ENCODE data around the gene AP3S2.
"Not testable (repeated sequence)": the region's sequence is repeated elsewhere in the genome, so short reads cannot be mapped to it uniquely, and the experiment has no call there.

The AP3S2 gene

DNA sequence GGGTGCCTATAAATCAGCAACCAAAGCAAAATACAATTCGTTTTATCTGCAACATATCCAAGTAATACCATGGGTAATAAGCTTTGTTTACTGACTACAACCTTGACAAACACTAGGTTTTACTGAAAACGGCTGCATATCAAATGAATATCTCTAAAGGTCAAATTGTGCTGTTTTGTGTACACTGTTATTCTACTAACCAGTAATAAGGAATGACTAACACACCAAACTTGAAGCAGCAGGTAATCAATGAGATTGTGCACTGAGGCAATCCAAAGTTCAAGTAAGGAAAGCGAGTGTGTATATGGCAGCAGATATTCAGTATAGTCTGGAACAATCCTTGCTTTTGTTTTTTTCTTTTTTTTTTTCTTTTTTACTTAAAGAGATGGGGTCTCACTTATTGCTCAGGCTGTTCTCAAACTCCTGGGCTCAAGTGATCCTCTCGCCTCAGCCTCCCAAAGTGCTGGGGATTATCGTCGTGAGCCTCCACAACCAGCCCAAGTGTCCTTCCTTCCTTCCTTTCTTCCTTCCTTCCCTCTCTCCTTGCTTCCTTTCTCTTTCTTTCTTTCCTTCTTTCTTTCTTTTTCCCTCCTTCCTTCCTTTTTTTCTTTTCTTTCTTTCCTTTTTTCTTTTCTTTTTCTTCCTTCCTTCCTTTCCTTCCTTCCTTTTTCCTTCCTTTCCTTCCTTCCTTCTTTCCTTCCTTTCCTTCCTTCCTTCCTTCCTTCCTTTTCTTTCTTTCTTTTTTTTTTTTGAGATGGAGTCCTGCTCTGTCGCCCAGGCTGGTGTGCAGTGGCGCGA lies 34.9 kb downstream of the AP3S2 start:
- in situ Hi-C loops (cut with MboI; ENCODE audit: low pct_unique_long_range_greater_than_20kb, low sequenced_read_pairs, unreplicated experiment) = no loop called here
- DNase-seq (ENCODE audit: low spot score) = no peak
- TF ChIP-seq CTCF (IDR thresholded peaks at IDR 0.05; ENCODE audit: extremely low read depth, insufficient read depth, missing control alignments) = no peak

- no peak for DNase-seq (ENCODE audit: low spot score)
- no peak for TF ChIP-seq CTCF (IDR thresholded peaks at IDR 0.05; ENCODE audit: extremely low read depth, insufficient read depth, missing control alignments)
- in situ Hi-C loops (cut with MboI; ENCODE audit: low pct_unique_long_range_greater_than_20kb, low sequenced_read_pairs, unreplicated experiment) = no loop called here
Observed at GRCh38 chr15:89857673-89858072, 36.1 kb downstream of the AP3S2 start.

DNA sequence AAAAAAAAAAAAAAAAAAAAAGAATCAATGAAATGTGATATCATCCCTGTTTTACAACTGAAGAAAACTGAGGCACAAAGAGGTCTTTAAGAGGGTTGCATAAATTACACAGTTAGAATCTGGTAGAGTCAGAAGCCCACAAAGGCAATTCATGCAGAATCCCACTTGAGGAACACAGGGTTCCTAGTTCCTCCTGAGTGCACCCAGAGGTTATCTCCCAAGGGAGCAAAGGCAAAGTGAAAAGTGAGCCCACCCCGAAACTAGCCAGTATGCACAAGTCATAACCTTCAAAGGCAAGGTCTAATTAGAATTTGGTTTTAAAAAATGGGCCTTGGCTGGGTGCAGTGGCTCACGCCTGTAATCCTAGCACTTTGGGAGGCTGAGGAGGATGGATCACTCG lies 37.8 kb downstream of the AP3S2 start:
- no peak for TF ChIP-seq CTCF (IDR thresholded peaks at IDR 0.05; ENCODE audit: extremely low read depth, insufficient read depth, missing control alignments)
- DNase-seq (ENCODE audit: low spot score) = no peak
- in situ Hi-C loops (cut with MboI; ENCODE audit: low pct_unique_long_range_greater_than_20kb, low sequenced_read_pairs, unreplicated experiment) = no loop called here

- in situ Hi-C loops (cut with MboI; ENCODE audit: low pct_unique_long_range_greater_than_20kb, low sequenced_read_pairs, unreplicated experiment); DNase-seq (ENCODE audit: low spot score): not testable (repeated sequence)
Observed at GRCh38 chr15:89854863-89855262, 38.9 kb downstream of the AP3S2 start.

- no peak for DNase-seq (ENCODE audit: low spot score)
- in situ Hi-C loops (cut with MboI; ENCODE audit: low pct_unique_long_range_greater_than_20kb, low sequenced_read_pairs, unreplicated experiment) = no loop called here
- no peak for TF ChIP-seq CTCF (IDR thresholded peaks at IDR 0.05; ENCODE audit: extremely low read depth, insufficient read depth, missing control alignments)
Observed at GRCh38 chr15:89852342-89852995, 41.3 kb downstream of the AP3S2 start.

GRCh38 chr15:89851673-89852341 lies 42.0 kb downstream of the AP3S2 start:
- no peak for TF ChIP-seq CTCF (IDR thresholded peaks at IDR 0.05; ENCODE audit: extremely low read depth, insufficient read depth, missing control alignments)
- in situ Hi-C loops (cut with MboI; ENCODE audit: low pct_unique_long_range_greater_than_20kb, low sequenced_read_pairs, unreplicated experiment) = no loop called here
- DNase-seq (ENCODE audit: low spot score) = peak; percentile 54

GRCh38 chr15:89848970-89849292 lies 44.9 kb downstream of the AP3S2 start:
- DNase-seq (ENCODE audit: low spot score) = no peak
- TF ChIP-seq CTCF (IDR thresholded peaks at IDR 0.05; ENCODE audit: extremely low read depth, insufficient read depth, missing control alignments) = no peak
- in situ Hi-C loops (cut with MboI; ENCODE audit: low pct_unique_long_range_greater_than_20kb, low sequenced_read_pairs, unreplicated experiment) = no loop called here
